GM19099 (cell line): ENCODE results near the gene TRDN.

Source experiments
- POLR2A ChIP-seq: IDR thresholded peaks from 3 replicates; pipeline ENCODE4 v1.6.1; 2011; ENCODE audit warnings: low read depth; ENCODE audit not compliant: insufficient read length; ENCODE audit errors: extremely low read depth

Gene TRDN

GRCh38 chr6:123323452-123324329, 313.1 kb downstream of the TRDN start:
- no peak for TF ChIP-seq POLR2A

- no peak for TF ChIP-seq POLR2A
Measured at GRCh38 chr6:123321020-123321419, 315.7 kb downstream of the TRDN start.

- no peak for TF ChIP-seq POLR2A
Measured at GRCh38 chr6:123316733-123317323, 319.9 kb downstream of the TRDN start.

GRCh38 chr6:123309130-123309529, 327.6 kb downstream of the TRDN start:
- TF ChIP-seq POLR2A: no peak

- TF ChIP-seq POLR2A: no peak
Measured at GRCh38 chr6:123306334-123306733, 330.4 kb downstream of the TRDN start.

- no peak for TF ChIP-seq POLR2A
Measured at GRCh38 chr6:123295672-123296071, 341.1 kb downstream of the TRDN start.

GRCh38 chr6:123295181-123295580, 341.6 kb downstream of the TRDN start:
- no peak for TF ChIP-seq POLR2A

- no peak for TF ChIP-seq POLR2A
Measured at GRCh38 chr6:123288649-123289048, 348.1 kb downstream of the TRDN start.

- no peak for TF ChIP-seq POLR2A
Measured at GRCh38 chr6:123276546-123276980, 360.2 kb downstream of the TRDN start.

- no peak for TF ChIP-seq POLR2A
Measured at GRCh38 chr6:123263981-123264380, 372.8 kb downstream of the TRDN start.

- no peak for TF ChIP-seq POLR2A
Measured at GRCh38 chr6:123240626-123241025, 396.1 kb downstream of the TRDN start.

GRCh38 chr6:123233336-123233735, 403.4 kb downstream of the TRDN start:
- no peak for TF ChIP-seq POLR2A

- TF ChIP-seq POLR2A: no peak
Measured at GRCh38 chr6:123226398-123226797, 410.4 kb downstream of the TRDN start.

- no peak for TF ChIP-seq POLR2A
Measured at GRCh38 chr6:123224077-123224476, 412.7 kb downstream of the TRDN start.

GRCh38 chr6:123223461-123223860, 413.3 kb downstream of the TRDN start:
- TF ChIP-seq POLR2A: no peak

- no peak for TF ChIP-seq POLR2A
Measured at GRCh38 chr6:123215211-123215610, 421.5 kb downstream of the TRDN start.
